Caco-2 (cell line): ENCODE data around the gene POU2F2. TPM values are rescaled to one million over a fixed set of nuclear protein-coding genes. Genes with fewer than 3 reads are reported as not detected.

Experiments
- BruUV-seq: library from RNA; stranded (reverse); fragments of 400-500 nt; replicated peaks from 2 replicates; lab custom pipeline; 2021; lab: Mats Ljungman, UMichigan
- CTCF ChIA-PET: fragments of 300-600 bp; sonication (Branson Sonifier 250); formaldehyde crosslinking; loops from one replicate; lab custom pipeline; 2022; ENCODE audit warnings: antibody characterized with exemption; lab: Charles Lee
- POLR2A ChIA-PET: fragments of 300-600 bp; sonication (Branson Sonifier 250); formaldehyde crosslinking; loops from one replicate; lab custom pipeline; 2022; ENCODE audit warnings: antibody characterized with exemption; lab: Charles Lee
- DNase-seq, 2 experiments: peaks; one replicate each; pipeline versions ENCODE4 v3.0.0 to v3.0.0-alpha.2; 2020 to 2022
- H3K27me3 ChIP-seq: replicated peaks from 2 replicates; pipeline ENCODE4 v1.6.0; 2011; ENCODE audit warnings: low read length; ENCODE audit not compliant: control insufficient read depth, insufficient read depth
- H3K36me3 ChIP-seq: 2 replicates; pipeline ENCODE4 v1.5.1; 2011; ENCODE audit warnings: low read length; ENCODE audit not compliant: control insufficient read depth, insufficient read depth
- H3K4me1 ChIP-seq: fragments of 250-450 bp; sonication (Bioruptor Pico); 2 replicates; pipeline ENCODE4 v1.5.1; 2020; ENCODE audit warnings: mild to moderate bottlenecking
- H3K4me3 ChIP-seq: 2 replicates; pipeline ENCODE4 v1.5.1; 2011; ENCODE audit warnings: low read depth, mild to moderate bottlenecking, control low read depth, low read length
- H3K9me3 ChIP-seq: fragments of 250-450 bp; sonication (Bioruptor Pico); 2 replicates; pipeline ENCODE4 v1.5.1; 2020; ENCODE audit warnings: mild to moderate bottlenecking, moderate library complexity
- H3K27ac Mint-ChIP-seq: one replicate; pipeline ENCODE4 v1.8.0; 2022; ENCODE audit warnings: mixed read lengths; ENCODE audit not compliant: unreplicated experiment
- H3K27me3 Mint-ChIP-seq: one replicate; pipeline ENCODE4 v1.8.0; 2022; ENCODE audit warnings: mixed read lengths; ENCODE audit not compliant: insufficient read depth, unreplicated experiment
- H3K36me3 Mint-ChIP-seq: one replicate; pipeline ENCODE4 v1.8.0; 2022; ENCODE audit warnings: mild to moderate bottlenecking, mixed read lengths; ENCODE audit not compliant: insufficient read depth, unreplicated experiment
- H3K4me1 Mint-ChIP-seq: one replicate; pipeline ENCODE4 v1.8.0; 2022; ENCODE audit warnings: low read depth, mixed read lengths; ENCODE audit not compliant: unreplicated experiment
- H3K4me3 Mint-ChIP-seq: one replicate; pipeline ENCODE4 v1.8.0; 2022; ENCODE audit warnings: mild to moderate bottlenecking, moderate library complexity, mixed read lengths; ENCODE audit not compliant: unreplicated experiment
- H3K9me3 Mint-ChIP-seq: one replicate; pipeline ENCODE4 v1.8.0; 2022; ENCODE audit warnings: mixed read lengths; ENCODE audit not compliant: unreplicated experiment
- CTCF ChIP-seq, 2 experiments: fragments of 200-600 bp in 1 of 2; IDR thresholded peaks; 1 replicate in 1 of 2; 2 replicates in 1 of 2; pipeline versions ENCODE4 v1.5.1 to v1.8.0; 2011 to 2022; ENCODE audit warnings: antibody characterized with exemption in 1 of 2, control low read depth in 1 of 2, inconsistent platforms in 1 of 2, low read depth in 1 of 2, low read length in 1 of 2, mild to moderate bottlenecking in 1 of 2, moderate library complexity in 1 of 2; ENCODE audit not compliant: insufficient read depth in 1 of 2, severe bottlenecking in 1 of 2, unreplicated experiment in 1 of 2
- intact Hi-C: fragments of 100-400 bp; cut with micrococcal nuclease; formaldehyde crosslinking; loops from one replicate; pipeline ENCODE4 v1.10.0; 2022; ENCODE audit not compliant: unreplicated experiment
- total RNA-seq: library from RNA; stranded (reverse); gene quantifications from 2 replicates; pipeline ENCODE4 v1.2.3, GENCODE V29; 2022

Gene POU2F2
- total RNA-seq, 1 experiment from 2014 or later, result 1.5 TPM

- no peak overlapping the region for H3K4me3 ChIP-seq
- Mint-ChIP-seq H3K27ac (no peak overlapping the region), H3K9me3 (no peaks in the 10 kb centered on the region), H3K36me3 (no peaks in the 10 kb centered on the region), H3K4me1 (no peaks in the 10 kb centered on the region), H3K4me3 (no peak overlapping the region), H3K27me3 (peaks cover 27% of the 10 kb centered on the region)
- H3K4me1 ChIP-seq, result no peaks in the 10 kb centered on the region; the same call in 1 of the 2 replicates
- no peak for DNase-seq
- H3K27me3 ChIP-seq, result no peaks in the 10 kb centered on the region; the same call in 1 of the 2 replicates
- intact Hi-C loops, result no loop called here
- no peaks in the 10 kb centered on the region for H3K9me3 ChIP-seq
- no peak for TF ChIP-seq CTCF (IDR thresholded peaks at IDR 0.05; ENCODE audit: insufficient read depth in 1 of 2, low read depth in 1 of 2, low read length in 1 of 2, severe bottlenecking in 1 of 2, unreplicated experiment in 1 of 2)
- BruUV-seq, result no TSS peak
- CTCF ChIA-PET, result interaction anchor here (0.6 kb wide), 1 partner anchor 478 kb away, joined by 4 read pairs; no protein-coding TSS in a partner anchor
- POLR2A ChIA-PET, result no interaction called here
- no peaks in the 10 kb centered on the region for H3K36me3 ChIP-seq
These were observed 2.4 kb upstream of the POU2F2 start for GRCh38 chr19:42134535-42135070.

- CTCF ChIA-PET, result interaction anchor here (1.1 kb wide), 1 partner anchor 110 kb away, joined by 3 read pairs; the partner anchor contains the start of gene GSK3A
- Histone ChIP-seq H3K36me3 (no peaks in the 10 kb centered on the region), H3K4me1 (no peaks in the 10 kb centered on the region; the same call in 1 of the 2 replicates), H3K4me3 (peak overlapping the region; percentile 26), H3K9me3 (no peaks in the 10 kb centered on the region), H3K27me3 (no peaks in the 10 kb centered on the region; the same call in 1 of the 2 replicates)
- Mint-ChIP-seq H3K4me3 (peak overlapping the region; percentile 6), H3K9me3 (no peaks in the 10 kb centered on the region), H3K27me3 (peaks cover 21% of the 10 kb centered on the region), H3K27ac (no peak overlapping the region), H3K4me1 (no peaks in the 10 kb centered on the region), H3K36me3 (no peaks in the 10 kb centered on the region)
- no TSS peak for BruUV-seq
- DNase-seq, result peak; percentile 69 to 89
- POLR2A ChIA-PET, result interaction anchor here (0.7 kb wide), 1 partner anchor 52 kb away, joined by 3 read pairs; no protein-coding TSS in a partner anchor
- intact Hi-C loops, result loop anchor here (1.0 kb wide), 2 partner anchors 51 to 163 kb away; no protein-coding TSS in a partner anchor
- peak; percentile 96 to 98 for TF ChIP-seq CTCF (IDR thresholded peaks at IDR 0.05; ENCODE audit: insufficient read depth in 1 of 2, low read depth in 1 of 2, low read length in 1 of 2, severe bottlenecking in 1 of 2, unreplicated experiment in 1 of 2)
These were observed 744 bp upstream of the POU2F2 start for GRCh38 chr19:42132851-42133528.

- H3K27me3 Mint-ChIP-seq, result peaks cover 14% of the 10 kb centered on the region
- ChIA-PET CTCF (interaction anchor here (0.6 kb wide), 1 partner anchor 19 kb away, joined by 7 read pairs; no protein-coding TSS in a partner anchor), POLR2A (no interaction called here)
- intact Hi-C loops, result no loop called here
- DNase-seq, result no peak
- Histone ChIP-seq H3K9me3 (no peaks in the 10 kb centered on the region), H3K4me1 (no peaks in the 10 kb centered on the region; the same call in 1 of the 2 replicates), H3K4me3 (no peak overlapping the region), H3K36me3 (no peaks in the 10 kb centered on the region), H3K27me3 (no peaks in the 10 kb centered on the region; the same call in 1 of the 2 replicates)
- no peak overlapping the region for H3K27ac Mint-ChIP-seq
- no TSS peak for BruUV-seq
- no peaks in the 10 kb centered on the region for H3K9me3 Mint-ChIP-seq
- H3K4me3 Mint-ChIP-seq, result no peak overlapping the region
- no peaks in the 10 kb centered on the region for H3K36me3 Mint-ChIP-seq
- no peak for TF ChIP-seq CTCF (IDR thresholded peaks at IDR 0.05; ENCODE audit: insufficient read depth in 1 of 2, low read depth in 1 of 2, low read length in 1 of 2, severe bottlenecking in 1 of 2, unreplicated experiment in 1 of 2)
- no peaks in the 10 kb centered on the region for H3K4me1 Mint-ChIP-seq
These were observed 857 bp downstream of the POU2F2 start for GRCh38 chr19:42131149-42132029.
